OCI-LY7 (cell line): ENCODE data around the gene CENPU. TPM values are rescaled to one million over a fixed set of nuclear protein-coding genes. Genes with fewer than 3 reads are reported as not detected.
A peak's percentile ranks its signal among the peaks of the same experiment; 100 is the strongest.

ENCODE experiments used
- BruUV-seq: library from RNA; stranded (reverse); fragments of 400-500 nt; replicated peaks from 2 replicates; lab custom pipeline; 2021; lab: Mats Ljungman, UMichigan
- CTCF ChIA-PET: fragments of 300-600 bp; sonication (Branson Sonifier 250); formaldehyde crosslinking; loops from one replicate; lab custom pipeline; 2022; ENCODE audit warnings: antibody characterized with exemption; ENCODE audit not compliant: unreplicated experiment; lab: Charles Lee
- POLR2A ChIA-PET: fragments of 300-600 bp; sonication (Branson Sonifier 250); formaldehyde crosslinking; loops from one replicate; lab custom pipeline; 2022; ENCODE audit warnings: antibody characterized with exemption; lab: Charles Lee
- DNase-seq: peaks from one replicate; pipeline ENCODE4 v3.0.0-alpha.2; 2015; ENCODE audit warnings: low spot score
- H2AFZ ChIP-seq: fragments of 200-600 bp; sonication (generic), shearing (Covaris generic); 2 replicates; pipeline ENCODE4 v1.6.1; 2014; ENCODE audit warnings: mild to moderate bottlenecking, antibody characterized with exemption, low read length, moderate library complexity
- H3K27ac ChIP-seq: fragments of 200-600 bp; sonication (generic); 2 replicates; pipeline ENCODE4 v1.5.1; 2014; ENCODE audit warnings: mixed run types, low read depth, mild to moderate bottlenecking, moderate library complexity, low read length, inconsistent platforms; ENCODE audit not compliant: poor library complexity, severe bottlenecking
- H3K36me3 ChIP-seq: fragments of 200-600 bp; sonication (generic); 2 replicates; pipeline ENCODE4 v1.6.1; 2014; ENCODE audit warnings: mild to moderate bottlenecking, antibody characterized with exemption, low read length, moderate library complexity, mixed read lengths; ENCODE audit not compliant: insufficient read depth
- H3K4me1 ChIP-seq: fragments of 200-600 bp; sonication (generic); 2 replicates; pipeline ENCODE4 v1.5.1; 2014; ENCODE audit warnings: mild to moderate bottlenecking, low read length; ENCODE audit not compliant: insufficient read depth, poor library complexity, severe bottlenecking
- H3K4me2 ChIP-seq: fragments of 200-600 bp; sonication (generic); 2 replicates; pipeline ENCODE4 v1.6.1; 2014; ENCODE audit warnings: mild to moderate bottlenecking, low read length
- H3K4me3 ChIP-seq: fragments of 200-600 bp; sonication (generic); 2 replicates; pipeline ENCODE4 v1.5.1; 2014; ENCODE audit warnings: mild to moderate bottlenecking, low read depth, low read length; ENCODE audit not compliant: poor library complexity, severe bottlenecking
- H3K79me2 ChIP-seq: fragments of 200-600 bp; sonication (generic); 2 replicates; pipeline ENCODE4 v1.6.1; 2016; ENCODE audit warnings: low read depth, mild to moderate bottlenecking, low read length, moderate library complexity, mixed read lengths; ENCODE audit not compliant: insufficient read depth
- H3K9me2 ChIP-seq: fragments of 200-600 bp; sonication (generic); 2 replicates; pipeline ENCODE4 v1.6.1; 2016; ENCODE audit warnings: mild to moderate bottlenecking, low read length, mixed read lengths; ENCODE audit not compliant: insufficient read depth
- H3K9me3 ChIP-seq: fragments of 200-600 bp; sonication (generic); 2 replicates; pipeline ENCODE4 v1.6.1; 2014; ENCODE audit warnings: mild to moderate bottlenecking, mixed run types, low read length, mixed read lengths
- H4K20me1 ChIP-seq: fragments of 200-600 bp; sonication (generic); 2 replicates; pipeline ENCODE4 v1.6.1; 2014; ENCODE audit warnings: mild to moderate bottlenecking, antibody characterized with exemption, low read length, moderate library complexity, mixed read lengths; ENCODE audit not compliant: insufficient read depth
- EZH2phosphoT487 ChIP-seq: fragments of 200-600 bp; sonication (generic); IDR thresholded peaks from 2 replicates; pipeline ENCODE4 v1.6.1; 2018; ENCODE audit warnings: low read depth, borderline replicate concordance, mild to moderate bottlenecking, mixed run types, antibody characterized with exemption, low read length, moderate library complexity, mixed read lengths
- intact Hi-C: fragments of 100-400 bp; cut with micrococcal nuclease; formaldehyde crosslinking; loops from one replicate; pipeline ENCODE4 v1.10.0; 2022; ENCODE audit not compliant: unreplicated experiment
- total RNA-seq, 2 experiments: library from RNA; depleted of rRNA in 1 of 2; stranded (reverse); fragments of >200 nt in 1 of 2; shearing (Covaris generic) in 1 of 2; gene quantifications; 2 replicates each; pipeline ENCODE4 v1.2.3, GENCODE V29; 2014 to 2022
- TF ChIP-seq, protein P1 (sequence below): fragments of 200-600 bp; sonication (generic); conservative IDR thresholded peaks from 2 replicates; pipeline ENCODE4 v1.5.1; 2014; ENCODE audit warnings: mild to moderate bottlenecking, antibody characterized with exemption, low read length, moderate library complexity, mixed read lengths

CENPU gene
- total RNA-seq, 2 experiments from 2014 or later, result 83.9 to 132 TPM

DNA sequence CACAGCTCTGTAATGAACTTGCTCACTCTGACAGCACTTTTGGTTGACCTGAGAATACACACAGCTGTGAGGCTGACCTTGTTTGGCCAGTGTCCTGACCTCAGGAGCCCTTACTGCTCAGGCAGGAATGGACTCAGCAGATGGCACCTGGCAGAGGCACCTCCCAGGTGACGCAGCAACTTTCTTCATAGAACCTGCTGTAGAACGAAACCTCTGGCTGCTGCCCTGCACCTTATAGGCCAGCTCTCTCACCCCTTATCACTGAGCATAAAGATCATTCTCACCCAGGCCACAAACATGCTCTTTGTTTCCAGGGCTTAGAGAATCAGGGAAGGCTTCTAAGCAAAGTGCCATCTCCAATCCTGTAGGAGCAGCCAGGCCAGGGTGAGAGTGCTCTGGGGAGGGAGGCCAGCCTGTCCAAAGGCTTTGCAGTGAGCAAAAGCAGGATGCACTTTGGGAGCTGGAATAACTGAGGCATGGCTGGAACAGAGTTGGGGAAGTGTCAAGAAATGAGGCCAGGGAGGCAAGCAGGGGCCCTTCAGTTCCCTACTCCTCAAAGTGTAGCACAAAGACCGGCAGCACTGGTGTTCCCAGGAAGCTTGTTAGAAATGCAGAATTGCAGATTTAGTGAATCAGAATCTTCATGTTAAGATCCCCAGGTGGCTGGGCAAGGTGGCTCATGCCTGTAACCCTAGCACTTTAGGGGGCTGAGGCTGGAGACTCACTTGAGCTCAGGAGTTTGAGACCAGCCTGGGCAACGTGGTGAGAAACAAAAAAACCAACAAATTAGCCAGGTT, 13.3 kb upstream of the CENPU start:
- H3K9me2 ChIP-seq, result no peaks in the 10 kb centered on the region
- H3K9me3 ChIP-seq, result no peaks in the 10 kb centered on the region
- H3K4me1 ChIP-seq, result peaks cover 9% of the 10 kb centered on the region
- no peak overlapping the region for H2AFZ ChIP-seq
- POLR2A ChIA-PET, result interaction anchor here (0.6 to 1.0 kb wide), 4 partner anchors 13 to 717 kb away, joined by 3 read pairs; partner anchors contain the start of gene CENPU
- H3K4me2 ChIP-seq, result no peak overlapping the region
- BruUV-seq, result no TSS peak
- intact Hi-C loops, result loop anchor here (5.0 kb wide), 1 partner anchor 160 kb away; no protein-coding TSS in a partner anchor
- H3K79me2 ChIP-seq, result no peaks in the 10 kb centered on the region
- CTCF ChIA-PET, result interaction anchor here (0.6 kb wide), 1 partner anchor 15 kb away, joined by 3 read pairs; no protein-coding TSS in a partner anchor
- no peaks in the 10 kb centered on the region for H3K36me3 ChIP-seq
- TF ChIP-seq EZH2phosphoT487, result no peak
- TF ChIP-seq, protein P1, sequence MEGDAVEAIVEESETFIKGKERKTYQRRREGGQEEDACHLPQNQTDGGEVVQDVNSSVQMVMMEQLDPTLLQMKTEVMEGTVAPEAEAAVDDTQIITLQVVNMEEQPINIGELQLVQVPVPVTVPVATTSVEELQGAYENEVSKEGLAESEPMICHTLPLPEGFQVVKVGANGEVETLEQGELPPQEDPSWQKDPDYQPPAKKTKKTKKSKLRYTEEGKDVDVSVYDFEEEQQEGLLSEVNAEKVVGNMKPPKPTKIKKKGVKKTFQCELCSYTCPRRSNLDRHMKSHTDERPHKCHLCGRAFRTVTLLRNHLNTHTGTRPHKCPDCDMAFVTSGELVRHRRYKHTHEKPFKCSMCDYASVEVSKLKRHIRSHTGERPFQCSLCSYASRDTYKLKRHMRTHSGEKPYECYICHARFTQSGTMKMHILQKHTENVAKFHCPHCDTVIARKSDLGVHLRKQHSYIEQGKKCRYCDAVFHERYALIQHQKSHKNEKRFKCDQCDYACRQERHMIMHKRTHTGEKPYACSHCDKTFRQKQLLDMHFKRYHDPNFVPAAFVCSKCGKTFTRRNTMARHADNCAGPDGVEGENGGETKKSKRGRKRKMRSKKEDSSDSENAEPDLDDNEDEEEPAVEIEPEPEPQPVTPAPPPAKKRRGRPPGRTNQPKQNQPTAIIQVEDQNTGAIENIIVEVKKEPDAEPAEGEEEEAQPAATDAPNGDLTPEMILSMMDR, result no peak
- H4K20me1 ChIP-seq, result no peaks in the 10 kb centered on the region
- H3K27ac ChIP-seq, result no peak overlapping the region
- DNase-seq, result no peak
- H3K4me3 ChIP-seq, result no peak overlapping the region

DNA sequence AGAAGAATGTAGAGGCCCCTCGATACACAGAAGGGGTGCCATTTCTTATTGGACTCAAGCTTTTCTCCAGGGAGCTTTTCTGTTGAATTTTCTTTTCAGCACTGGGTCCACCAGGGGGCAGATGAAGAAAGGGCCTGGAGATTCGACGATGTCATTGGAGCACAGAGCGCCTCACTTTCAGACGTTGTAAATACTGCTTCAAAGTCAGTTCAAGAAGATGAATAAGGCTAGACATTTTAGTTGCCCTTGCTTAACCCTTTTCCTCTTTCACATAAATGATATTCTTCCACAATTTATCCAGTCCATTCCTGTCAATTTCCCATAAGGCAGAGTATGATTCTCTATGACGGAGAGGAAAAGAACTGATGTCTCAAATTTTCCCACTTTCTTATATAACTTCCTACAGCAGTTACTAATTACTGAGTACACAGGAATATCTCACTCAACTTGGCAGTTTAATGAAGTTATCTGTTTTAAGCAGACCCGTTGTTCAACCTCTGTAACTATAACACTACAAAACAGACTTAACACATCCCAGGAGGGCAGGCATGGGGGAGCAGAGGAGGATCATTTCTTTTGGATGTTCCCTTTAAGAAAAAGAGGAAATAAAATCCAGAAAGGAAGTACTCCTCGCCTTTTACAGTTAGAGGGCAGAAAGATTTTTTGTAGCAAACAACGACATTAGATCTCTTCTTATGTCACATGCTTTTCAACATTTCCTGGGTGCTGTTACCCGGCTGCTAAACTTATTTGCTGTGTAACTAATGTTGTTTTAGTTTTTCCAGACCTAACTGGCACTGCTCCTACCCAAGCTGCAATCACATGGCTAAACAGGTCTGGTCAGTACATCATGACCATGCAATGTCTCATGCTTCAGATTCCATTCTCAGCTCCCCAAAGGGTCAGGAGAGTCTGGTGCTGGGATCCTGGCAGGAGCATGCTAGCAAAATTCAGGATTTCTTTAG, 12.2 kb upstream of the CENPU start:
- Histone ChIP-seq H4K20me1 (no peaks in the 10 kb centered on the region), H3K9me3 (no peaks in the 10 kb centered on the region), H3K36me3 (no peaks in the 10 kb centered on the region), H3K4me1 (peaks cover 9% of the 10 kb centered on the region), H3K79me2 (no peaks in the 10 kb centered on the region), H3K9me2 (no peaks in the 10 kb centered on the region), H3K27ac (no peak overlapping the region), H3K4me2 (peak overlapping the region; percentile 42), H2AFZ (peak overlapping the region; percentile 90), H3K4me3 (no peak overlapping the region)
- ChIA-PET CTCF (interaction anchor here (0.7 to 1.0 kb wide), 3 partner anchors 12 to 167 kb away, joined by 3 to 4 read pairs (median 3); no protein-coding TSS in a partner anchor), POLR2A (interaction anchor here (0.6 to 1.5 kb wide), 7 partner anchors 12 to 716 kb away, joined by 3 to 9 read pairs (median 3); partner anchors contain the start of gene CENPU)
- intact Hi-C loops, result loop anchor here (1.0 to 5.0 kb wide), 5 partner anchors 71 to 351 kb away; no protein-coding TSS in a partner anchor
- TF ChIP-seq, protein P1, result peak; percentile 94
- no peak for TF ChIP-seq EZH2phosphoT487
- BruUV-seq, result no TSS peak
- peak; percentile 83 for DNase-seq
